ENCODE measurements around the gene FBXL2.

FBXL2 gene

GRCh38 chr3:33391255-33391995 is 114.2 kb downstream of the FBXL2 start:
- no peak for TF ChIP-seq CTCF (IDR thresholded peaks at IDR 0.05; ENCODE audit: insufficient read depth, low read depth, low read length, missing control alignments)
- no peak for DNase-seq (ENCODE audit: low read depth)
- no peak overlapping the region for H3K4me3 ChIP-seq (ENCODE audit: low read length)

GRCh38 chr3:33392144-33392543 is 114.9 kb downstream of the FBXL2 start:
- TF ChIP-seq CTCF (IDR thresholded peaks at IDR 0.05; ENCODE audit: insufficient read depth, low read depth, low read length, missing control alignments) = no peak
- no peak for DNase-seq (ENCODE audit: low read depth)
- H3K4me3 ChIP-seq (ENCODE audit: low read length) = no peak overlapping the region

- no peak for TF ChIP-seq CTCF (IDR thresholded peaks at IDR 0.05; ENCODE audit: insufficient read depth, low read depth, low read length, missing control alignments)
- peak; percentile 78 for DNase-seq (ENCODE audit: low read depth)
- no peak overlapping the region for H3K4me3 ChIP-seq (ENCODE audit: low read length)
These were observed 115.5 kb downstream of the FBXL2 start for GRCh38 chr3:33392703-33393125.

GRCh38 chr3:33394403-33395054 is 117.3 kb downstream of the FBXL2 start:
- no peak for DNase-seq (ENCODE audit: low read depth)
- TF ChIP-seq CTCF (IDR thresholded peaks at IDR 0.05; ENCODE audit: insufficient read depth, low read depth, low read length, missing control alignments) = no peak
- H3K4me3 ChIP-seq (ENCODE audit: low read length) = no peak overlapping the region

- H3K4me3 ChIP-seq (ENCODE audit: low read length) = no peak overlapping the region
- TF ChIP-seq CTCF (IDR thresholded peaks at IDR 0.05; ENCODE audit: insufficient read depth, low read depth, low read length, missing control alignments) = no peak
- no peak for DNase-seq (ENCODE audit: low read depth)
These were observed 118.7 kb downstream of the FBXL2 start for GRCh38 chr3:33395900-33396299.

- DNase-seq (ENCODE audit: low read depth) = no peak
- no peak for TF ChIP-seq CTCF (IDR thresholded peaks at IDR 0.05; ENCODE audit: insufficient read depth, low read depth, low read length, missing control alignments)
These were observed 121.2 kb downstream of the FBXL2 start for GRCh38 chr3:33398410-33398809.

More at GRCh38 chr3:33398410-33398809, 121.2 kb downstream of the FBXL2 start:
- H3K4me3 ChIP-seq (ENCODE audit: low read length) = no peak overlapping the region

All from epithelial cell of esophagus (primary cell).